ENCODE measurements around the gene TPCN2.

The TPCN2 gene

GRCh38 chr11:69053546-69054396 is 5.0 kb downstream of the TPCN2 start:
- H3K9me3 ChIP-seq (ENCODE audit: control insufficient read depth, low read length): no peaks in the 10 kb centered on the region
- no peaks in the 10 kb centered on the region for H3K27me3 ChIP-seq (ENCODE audit: control insufficient read depth in 1 of 2, insufficient read depth in 1 of 2, low read length in 2 of 2)
- H2BK120ac ChIP-seq (ENCODE audit: low read depth, low read length): no peak overlapping the region
- H3K23ac ChIP-seq (ENCODE audit: low read length in 2 of 2): no peak overlapping the region
- peaks cover 61% of the 10 kb centered on the region for H3K79me1 ChIP-seq (replicated peaks; ENCODE audit: low read length, poor library complexity, severe bottlenecking)
- no peak overlapping the region for H3K4me3 ChIP-seq (ENCODE audit: insufficient read depth in 1 of 2, low read depth in 1 of 2, low read length in 2 of 2)
- WGBS: 96% methylated on average over 35 of the region's 35 CpGs
- DNase-seq: no peak
- no peak overlapping the region for H2BK5ac ChIP-seq (ENCODE audit: low read depth, low read length, poor library complexity, severe bottlenecking)
- H3K4me1 ChIP-seq (ENCODE audit: control insufficient read depth, insufficient read depth, low read depth, low read length): peaks cover 23% of the 10 kb centered on the region
- no peak overlapping the region for H3K9ac ChIP-seq (ENCODE audit: low read length)
- no peak overlapping the region for H3K14ac ChIP-seq (ENCODE audit: low read length in 2 of 2)
- no peak overlapping the region for H4K91ac ChIP-seq (ENCODE audit: low read length)
- no peak overlapping the region for H2AFZ ChIP-seq (ENCODE audit: low read depth, low read length)
- peaks cover 33 to 47% of the 10 kb centered on the region in 2 experiments for H3K36me3 ChIP-seq (ENCODE audit: control insufficient read depth in 1 of 2, insufficient read depth in 2 of 2, low read depth in 1 of 2, low read length in 2 of 2)
- H3K18ac ChIP-seq (ENCODE audit: low read depth in 1 of 2, low read length in 2 of 2): no peak overlapping the region
- H3K27ac ChIP-seq (ENCODE audit: low read length, poor library complexity, severe bottlenecking): no peak overlapping the region
- H4K8ac ChIP-seq (ENCODE audit: low read length): no peak overlapping the region
- no peak overlapping the region for H3K4me2 ChIP-seq (ENCODE audit: low read length, poor library complexity, severe bottlenecking)
- no peak overlapping the region for H2BK12ac ChIP-seq (ENCODE audit: low read length in 2 of 2)
- no peak overlapping the region for H3K4ac ChIP-seq (ENCODE audit: low read depth in 1 of 2, low read length in 2 of 2)
- H2BK15ac ChIP-seq (ENCODE audit: low read depth, poor library complexity, severe bottlenecking): no peak overlapping the region
- H2AK5ac ChIP-seq (ENCODE audit: low read length, severe bottlenecking): no peak overlapping the region

GRCh38 chr11:69054397-69055211 is 5.9 kb downstream of the TPCN2 start:
- no peak overlapping the region for H3K27ac ChIP-seq (ENCODE audit: low read length, poor library complexity, severe bottlenecking)
- H2AK5ac ChIP-seq (ENCODE audit: low read length, severe bottlenecking): no peak overlapping the region
- no peak overlapping the region for H2BK15ac ChIP-seq (ENCODE audit: low read depth, poor library complexity, severe bottlenecking)
- DNase-seq: no peak
- no peak overlapping the region for H2BK120ac ChIP-seq (ENCODE audit: low read depth, low read length)
- no peak overlapping the region for H3K4me2 ChIP-seq (ENCODE audit: low read length, poor library complexity, severe bottlenecking)
- no peak overlapping the region for H2BK12ac ChIP-seq (ENCODE audit: low read length in 2 of 2)
- 97% methylated on average over 31 of the region's 31 CpGs for WGBS
- no peaks in the 10 kb centered on the region for H3K27me3 ChIP-seq (ENCODE audit: control insufficient read depth in 1 of 2, insufficient read depth in 1 of 2, low read length in 2 of 2)
- H3K14ac ChIP-seq (ENCODE audit: low read length in 2 of 2): no peak overlapping the region
- no peak overlapping the region for H4K8ac ChIP-seq (ENCODE audit: low read length)
- H3K79me1 ChIP-seq (replicated peaks; ENCODE audit: low read length, poor library complexity, severe bottlenecking): peaks cover 56% of the 10 kb centered on the region
- peaks cover 19% of the 10 kb centered on the region for H3K4me1 ChIP-seq (ENCODE audit: control insufficient read depth, insufficient read depth, low read depth, low read length)
- H3K4ac ChIP-seq (ENCODE audit: low read depth in 1 of 2, low read length in 2 of 2): no peak overlapping the region
- H2BK5ac ChIP-seq (ENCODE audit: low read depth, low read length, poor library complexity, severe bottlenecking): no peak overlapping the region
- H4K91ac ChIP-seq (ENCODE audit: low read length): no peak overlapping the region
- H3K18ac ChIP-seq (ENCODE audit: low read depth in 1 of 2, low read length in 2 of 2): no peak overlapping the region
- no peak overlapping the region for H2AFZ ChIP-seq (ENCODE audit: low read depth, low read length)
- no peaks in the 10 kb centered on the region for H3K9me3 ChIP-seq (ENCODE audit: control insufficient read depth, low read length)
- peaks cover 34 to 54% of the 10 kb centered on the region in 2 experiments for H3K36me3 ChIP-seq (ENCODE audit: control insufficient read depth in 1 of 2, insufficient read depth in 2 of 2, low read depth in 1 of 2, low read length in 2 of 2)
- H3K4me3 ChIP-seq (ENCODE audit: insufficient read depth in 1 of 2, low read depth in 1 of 2, low read length in 2 of 2): no peak overlapping the region
- H3K23ac ChIP-seq (ENCODE audit: low read length in 2 of 2): peak overlapping the region in 1 of 2 experiments; percentile 16
- no peak overlapping the region for H3K9ac ChIP-seq (ENCODE audit: low read length)

GRCh38 chr11:69055212-69055586 is 6.5 kb downstream of the TPCN2 start:
- peaks cover 40 to 60% of the 10 kb centered on the region in 2 experiments for H3K36me3 ChIP-seq (ENCODE audit: control insufficient read depth in 1 of 2, insufficient read depth in 2 of 2, low read depth in 1 of 2, low read length in 2 of 2)
- H3K4me1 ChIP-seq (ENCODE audit: control insufficient read depth, insufficient read depth, low read depth, low read length): peaks cover 14% of the 10 kb centered on the region
- no peak overlapping the region for H2BK5ac ChIP-seq (ENCODE audit: low read depth, low read length, poor library complexity, severe bottlenecking)
- no peak overlapping the region for H3K23ac ChIP-seq (ENCODE audit: low read length in 2 of 2)
- no peaks in the 10 kb centered on the region for H3K9me3 ChIP-seq (ENCODE audit: control insufficient read depth, low read length)
- H3K79me1 ChIP-seq (replicated peaks; ENCODE audit: low read length, poor library complexity, severe bottlenecking): peaks cover 57% of the 10 kb centered on the region
- H3K18ac ChIP-seq (ENCODE audit: low read depth in 1 of 2, low read length in 2 of 2): no peak overlapping the region
- H2BK120ac ChIP-seq (ENCODE audit: low read depth, low read length): no peak overlapping the region
- H3K4me2 ChIP-seq (ENCODE audit: low read length, poor library complexity, severe bottlenecking): no peak overlapping the region
- H2BK12ac ChIP-seq (ENCODE audit: low read length in 2 of 2): no peak overlapping the region
- no peak overlapping the region for H3K14ac ChIP-seq (ENCODE audit: low read length in 2 of 2)
- no peak overlapping the region for H4K8ac ChIP-seq (ENCODE audit: low read length)
- H4K91ac ChIP-seq (ENCODE audit: low read length): no peak overlapping the region
- H3K9ac ChIP-seq (ENCODE audit: low read length): no peak overlapping the region
- no peak overlapping the region for H3K27ac ChIP-seq (ENCODE audit: low read length, poor library complexity, severe bottlenecking)
- H2AFZ ChIP-seq (ENCODE audit: low read depth, low read length): no peak overlapping the region
- H3K4me3 ChIP-seq (ENCODE audit: insufficient read depth in 1 of 2, low read depth in 1 of 2, low read length in 2 of 2): no peak overlapping the region
- no peak for DNase-seq
- no peak overlapping the region for H2BK15ac ChIP-seq (ENCODE audit: low read depth, poor library complexity, severe bottlenecking)
- 95% methylated on average over 21 of the region's 21 CpGs for whole genome bisulfite sequencing
- H3K4ac ChIP-seq (ENCODE audit: low read depth in 1 of 2, low read length in 2 of 2): no peak overlapping the region
- H3K27me3 ChIP-seq (ENCODE audit: control insufficient read depth in 1 of 2, insufficient read depth in 1 of 2, low read length in 2 of 2): no peaks in the 10 kb centered on the region
- no peak overlapping the region for H2AK5ac ChIP-seq (ENCODE audit: low read length, severe bottlenecking)
